GM10266 (cell line): ENCODE data around the gene TP63.

Experiments used
- DNase-seq: peaks from one replicate; pipeline ENCODE4 v3.0.0; 2012; ENCODE audit errors: extremely low spot score
- TF ChIP-seq, protein P1 (sequence below): IDR thresholded peaks from 2 replicates; pipeline ENCODE4 v1.5.1; 2012; ENCODE audit warnings: mild to moderate bottlenecking, low read depth; ENCODE audit not compliant: control insufficient read depth, insufficient read depth; ENCODE audit errors: missing control alignments

TP63 gene

DNA sequence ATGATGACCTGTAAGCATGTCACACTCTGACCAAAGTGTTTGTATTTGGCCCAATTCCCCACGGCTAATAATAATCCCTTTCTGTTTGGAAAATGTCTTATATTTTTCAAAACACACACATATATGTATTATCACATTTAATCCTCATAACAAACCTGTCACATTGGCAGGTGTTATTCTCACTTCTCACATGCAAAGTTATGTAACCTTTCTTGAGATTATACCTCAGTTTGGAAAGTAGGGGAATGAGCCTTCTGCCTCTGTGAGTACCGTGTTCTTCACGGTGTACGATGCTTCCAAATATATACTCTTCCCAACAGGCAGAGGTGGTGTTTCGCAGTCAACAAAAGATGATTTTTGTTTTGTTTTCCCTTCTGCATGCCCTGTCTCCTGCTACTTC, 205.6 kb downstream of the TP63 start:
- no peak for DNase-seq

DNA sequence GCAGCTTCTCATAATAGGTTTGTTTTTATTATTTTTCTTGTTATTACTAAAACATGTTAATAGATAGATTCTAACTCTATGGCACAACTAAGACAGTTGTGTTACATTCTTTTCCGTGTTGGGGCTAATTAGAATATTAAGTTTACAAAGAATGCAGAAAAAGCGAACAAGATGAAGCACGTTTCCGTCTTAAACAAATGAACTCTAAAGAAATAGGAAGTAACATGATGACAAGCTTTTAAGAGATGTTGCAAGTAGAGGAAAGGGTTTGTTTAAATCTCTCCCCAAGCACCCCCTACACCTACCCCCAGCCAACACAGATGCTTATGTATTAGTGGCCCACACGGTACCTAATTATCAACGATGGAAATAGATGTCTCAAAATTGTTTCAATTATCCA, 207.1 kb downstream of the TP63 start:
- TF ChIP-seq, protein P1, sequence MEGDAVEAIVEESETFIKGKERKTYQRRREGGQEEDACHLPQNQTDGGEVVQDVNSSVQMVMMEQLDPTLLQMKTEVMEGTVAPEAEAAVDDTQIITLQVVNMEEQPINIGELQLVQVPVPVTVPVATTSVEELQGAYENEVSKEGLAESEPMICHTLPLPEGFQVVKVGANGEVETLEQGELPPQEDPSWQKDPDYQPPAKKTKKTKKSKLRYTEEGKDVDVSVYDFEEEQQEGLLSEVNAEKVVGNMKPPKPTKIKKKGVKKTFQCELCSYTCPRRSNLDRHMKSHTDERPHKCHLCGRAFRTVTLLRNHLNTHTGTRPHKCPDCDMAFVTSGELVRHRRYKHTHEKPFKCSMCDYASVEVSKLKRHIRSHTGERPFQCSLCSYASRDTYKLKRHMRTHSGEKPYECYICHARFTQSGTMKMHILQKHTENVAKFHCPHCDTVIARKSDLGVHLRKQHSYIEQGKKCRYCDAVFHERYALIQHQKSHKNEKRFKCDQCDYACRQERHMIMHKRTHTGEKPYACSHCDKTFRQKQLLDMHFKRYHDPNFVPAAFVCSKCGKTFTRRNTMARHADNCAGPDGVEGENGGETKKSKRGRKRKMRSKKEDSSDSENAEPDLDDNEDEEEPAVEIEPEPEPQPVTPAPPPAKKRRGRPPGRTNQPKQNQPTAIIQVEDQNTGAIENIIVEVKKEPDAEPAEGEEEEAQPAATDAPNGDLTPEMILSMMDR = no peak
- no peak for DNase-seq

More for the DNA sequence above, 205.6 kb downstream of the TP63 start:
- TF ChIP-seq, protein P1 = no peak

DNA sequence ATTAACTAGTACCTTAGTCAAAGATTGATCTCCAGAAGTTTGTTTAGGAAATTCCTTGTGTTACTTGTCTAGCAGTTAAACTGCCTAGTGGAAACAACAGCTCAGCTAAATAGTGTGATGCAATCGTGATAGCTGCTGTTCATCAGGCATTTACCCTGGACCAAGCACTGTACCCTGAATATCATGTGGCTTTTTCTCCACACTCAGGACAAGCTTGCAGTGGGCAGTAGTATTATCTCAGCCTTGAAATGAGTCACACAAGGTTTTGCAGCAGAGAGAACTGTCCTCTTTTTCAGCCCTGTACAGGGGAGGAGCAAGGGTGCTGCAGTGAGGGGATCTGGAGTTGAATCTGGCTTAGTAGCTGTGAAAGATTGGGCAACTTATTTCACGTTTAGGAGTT, 208.4 kb downstream of the TP63 start:
- TF ChIP-seq, protein P1 = no peak
- DNase-seq = no peak

DNA sequence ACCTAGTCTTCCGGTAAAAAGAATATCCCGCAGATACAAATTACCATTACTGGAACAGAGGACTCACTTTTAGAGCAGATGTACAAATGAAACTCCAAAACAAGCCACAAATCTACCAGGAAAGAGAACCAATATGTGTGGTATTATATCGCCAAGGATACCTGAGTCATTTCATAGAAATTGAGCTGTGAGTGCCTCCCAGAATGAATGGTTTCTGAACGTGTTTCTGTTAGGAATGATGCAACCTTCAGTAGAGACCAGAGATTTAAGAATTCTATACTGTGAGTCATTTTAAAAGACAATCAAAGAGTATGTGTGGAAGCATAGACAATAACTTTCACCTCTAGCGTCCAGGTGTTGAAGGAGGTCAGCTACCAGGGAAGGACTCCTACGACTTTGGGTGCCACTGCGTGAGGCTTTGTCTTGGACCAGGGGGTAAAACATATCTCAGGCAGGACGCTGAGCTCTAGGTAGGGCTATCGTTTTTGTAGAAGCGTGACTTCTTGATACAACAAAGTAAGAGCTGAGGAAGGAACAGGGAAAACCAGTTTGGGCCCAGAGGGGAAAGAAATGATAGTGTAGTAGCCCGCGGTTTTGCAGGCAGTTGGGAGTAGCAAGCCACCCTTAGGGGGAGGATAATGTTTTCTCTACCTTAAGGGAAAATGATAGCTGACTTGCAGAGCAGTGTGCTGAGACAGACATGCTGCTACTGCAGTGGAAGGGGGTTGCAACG, 210.4 kb downstream of the TP63 start:
- DNase-seq = no peak
- TF ChIP-seq, protein P1 = no peak

DNA sequence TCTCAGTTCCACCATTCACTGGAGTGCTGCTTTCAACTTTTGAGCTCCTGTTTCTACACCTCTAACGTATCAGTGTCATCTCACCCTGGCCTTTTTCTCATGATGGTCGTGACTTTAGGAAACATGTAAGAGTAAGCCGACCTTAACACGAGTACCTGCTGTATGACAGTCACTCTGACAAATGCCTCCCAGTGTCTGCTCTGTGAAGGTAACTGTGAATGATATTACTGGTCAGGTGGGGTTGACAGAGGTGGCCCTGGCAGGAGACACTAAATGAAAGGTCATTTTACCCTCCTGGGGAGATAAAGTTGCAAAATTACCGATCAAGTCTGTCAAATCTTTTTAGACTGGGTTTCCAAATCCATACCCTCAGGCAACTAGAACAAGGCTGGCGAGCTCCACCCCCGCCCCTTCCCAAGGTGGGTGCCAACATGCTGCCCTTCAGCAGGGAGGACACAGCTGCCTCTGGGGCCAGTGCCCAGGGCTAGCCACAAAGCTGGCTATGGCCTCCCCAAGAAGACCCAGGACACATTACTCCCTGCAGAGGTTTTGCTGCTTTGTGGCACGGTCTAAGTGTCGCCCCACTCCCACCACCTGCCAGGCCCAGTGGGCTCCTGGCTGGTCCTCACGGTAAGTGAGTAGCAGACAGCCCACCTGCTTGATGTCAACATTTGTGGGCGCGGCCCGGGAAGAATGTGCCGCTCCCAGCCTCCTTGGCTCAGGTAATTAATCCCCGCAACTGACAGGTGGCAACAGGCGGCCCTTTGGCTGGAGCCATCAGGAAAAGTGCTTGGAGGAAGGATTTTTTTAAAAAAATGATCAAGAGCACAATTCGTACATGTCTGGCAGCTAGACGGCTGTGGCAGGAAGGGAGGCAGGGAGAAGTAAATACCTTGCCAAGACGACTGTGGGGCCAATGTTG, 211.8 kb downstream of the TP63 start:
- TF ChIP-seq, protein P1 = no peak
- DNase-seq = no peak

DNA sequence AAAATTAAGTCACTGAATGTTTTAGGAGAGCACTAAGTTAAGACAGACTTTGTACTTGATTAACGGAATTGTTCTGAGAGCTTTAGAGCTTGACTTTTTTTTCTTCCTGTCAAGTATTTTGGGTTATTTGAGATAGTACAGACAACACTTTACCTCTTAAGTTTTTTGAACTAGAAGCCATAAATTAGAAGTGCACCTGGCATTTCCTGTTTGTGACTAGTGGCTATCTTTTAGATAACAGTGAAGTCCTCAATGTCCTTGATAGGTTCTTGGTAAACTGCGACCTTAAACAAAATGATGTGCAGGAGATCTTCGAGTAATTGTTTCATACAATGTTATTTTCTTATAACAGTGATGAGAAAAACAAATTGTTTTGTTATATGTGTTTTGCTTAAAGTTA, 213.9 kb downstream of the TP63 start:
- TF ChIP-seq, protein P1 = no peak
- no peak for DNase-seq
